GM12891 (cell line): ENCODE measurements around the gene FBXL3.

Experiments
- PAX5 ChIP-seq: IDR thresholded peaks from 2 replicates; pipeline ENCODE4 v1.6.1; 2011; ENCODE audit warnings: low read length, moderate library complexity, mild to moderate bottlenecking; ENCODE audit not compliant: insufficient read depth, severe bottlenecking
- POLR2A ChIP-seq: IDR thresholded peaks from 2 replicates; pipeline ENCODE4 v1.6.1; 2011; ENCODE audit warnings: low read depth, low read length, control low read depth
- POLR2AphosphoS5 ChIP-seq: IDR thresholded peaks from 2 replicates; pipeline ENCODE4 v1.6.1; 2011; ENCODE audit warnings: low read depth, low read length, control low read depth
- POU2F2 ChIP-seq: IDR thresholded peaks from 2 replicates; pipeline ENCODE4 v1.6.1; 2011; ENCODE audit warnings: low read depth, mild to moderate bottlenecking, control low read depth, low read length, moderate library complexity
- TAF1 ChIP-seq: IDR thresholded peaks from 2 replicates; pipeline ENCODE4 v1.6.1; 2011; ENCODE audit warnings: low read depth, low read length, control low read depth

DNA sequence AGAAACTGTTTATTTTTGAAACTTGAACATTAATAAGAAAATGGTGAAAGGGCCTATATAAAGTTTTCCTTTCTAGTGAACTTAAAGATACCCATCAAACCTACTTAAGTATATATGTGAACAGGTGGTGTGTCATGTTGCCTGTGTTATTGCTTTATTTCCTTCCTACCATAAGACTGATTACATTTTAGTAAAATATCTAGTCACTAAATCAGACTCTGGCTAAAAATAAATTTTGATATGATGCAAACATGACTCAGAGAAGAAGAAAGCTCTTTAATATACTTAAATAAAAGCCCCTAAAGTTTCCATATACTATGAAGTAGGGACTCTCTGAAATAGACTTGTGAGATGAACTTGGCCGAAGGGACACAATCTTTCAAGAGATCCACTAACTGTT, 35.1 kb upstream of the FBXL3 start:
- TF ChIP-seq POLR2A, result no peak
- TF ChIP-seq POLR2AphosphoS5, result no peak
- no peak for TF ChIP-seq POU2F2
- TF ChIP-seq TAF1, result no peak
- TF ChIP-seq PAX5, result no peak
